CD4-positive, alpha-beta T cell (primary cell): ENCODE measurements around the gene C1orf94. TPM values are rescaled to one million over a fixed set of nuclear protein-coding genes. Genes with fewer than 3 reads are reported as not detected.

ENCODE experiments used
- ATAC-seq: fragments of 200-7000 bp; cut with Tn5 transposase; one replicate; pipeline ENCODE4 v1.10.0; 2022; ENCODE audit warnings: mild to moderate bottlenecking; ENCODE audit not compliant: poor library complexity
- CTCF ChIA-PET: fragments of 350-600 bp; sonication (Branson Sonifier 250); formaldehyde crosslinking; loops from one replicate; lab custom pipeline; 2021; ENCODE audit warnings: antibody characterized with exemption, inconsistent platforms; lab: Charles Lee
- POLR2A ChIA-PET: fragments of 350-600 bp; sonication (Branson Sonifier 250); formaldehyde crosslinking; loops from one replicate; lab custom pipeline; 2021; ENCODE audit warnings: antibody characterized with exemption, inconsistent platforms; lab: Charles Lee
- DNase-seq, 14 experiments: peaks; one replicate each; pipeline ENCODE4 v3.0.0-alpha.2; 2013 to 2020; ENCODE audit warnings: mixed read lengths in 2 of 14
- H3K27ac ChIP-seq, 2 donors: one replicate each; pipeline versions ENCODE4 v1.5.1 to v1.7.0; 2013; ENCODE audit warnings: low read length in 2 of 2, low read depth in 1 of 2, mild to moderate bottlenecking in 1 of 2
- H3K27me3 ChIP-seq, 2 experiments: 1 replicate in 1 of 2; 2 replicates in 1 of 2; pipeline versions ENCODE4 v1.6.1 to v1.7.0; 2013; ENCODE audit warnings: low read length in 2 of 2, control low read depth in 1 of 2, mild to moderate bottlenecking in 1 of 2, moderate library complexity in 1 of 2; ENCODE audit not compliant: insufficient read depth in 2 of 2, control insufficient read depth in 1 of 2
- H3K36me3 ChIP-seq: one replicate; pipeline ENCODE4 v1.6.1; 2013; ENCODE audit warnings: low read length, control low read depth; ENCODE audit not compliant: insufficient read depth
- H3K4me1 ChIP-seq: one replicate; pipeline ENCODE4 v1.6.1; 2013; ENCODE audit warnings: low read length, control low read depth; ENCODE audit not compliant: insufficient read depth
- H3K4me3 ChIP-seq: one replicate; pipeline ENCODE4 v1.5.1; 2013; ENCODE audit warnings: mild to moderate bottlenecking, low read length, moderate library complexity
- H3K9me3 ChIP-seq, 2 experiments: 1 replicate in 1 of 2; 2 replicates in 1 of 2; pipeline versions ENCODE4 v1.6.1 to v1.7.0; 2013; ENCODE audit warnings: low read length in 2 of 2, mild to moderate bottlenecking in 2 of 2, control low read depth in 1 of 2, moderate library complexity in 1 of 2; ENCODE audit not compliant: control insufficient read depth in 1 of 2, insufficient read depth in 1 of 2
- H3K27ac Mint-ChIP-seq: one replicate; pipeline ENCODE4 v1.8.0; 2020; ENCODE audit warnings: mixed read lengths
- H3K27me3 Mint-ChIP-seq: one replicate; pipeline ENCODE4 v1.8.0; 2021; ENCODE audit warnings: mixed read lengths
- H3K36me3 Mint-ChIP-seq: one replicate; pipeline ENCODE4 v1.8.0; 2021; ENCODE audit warnings: low read depth, mixed read lengths
- H3K4me1 Mint-ChIP-seq: one replicate; pipeline ENCODE4 v1.8.0; 2021; ENCODE audit warnings: low read depth, mixed read lengths
- H3K4me3 Mint-ChIP-seq: one replicate; pipeline ENCODE4 v1.8.0; 2020; ENCODE audit warnings: mild to moderate bottlenecking, mixed read lengths
- H3K9me3 Mint-ChIP-seq: one replicate; pipeline ENCODE4 v1.8.0; 2020; ENCODE audit warnings: mixed read lengths
- intact Hi-C, 2 experiments: fragments of 100-400 bp; cut with DNase I in 1 of 2; cut with micrococcal nuclease in 1 of 2; formaldehyde crosslinking; loops; one replicate each; pipeline versions ENCODE4 v1.15.1 to v1.9.0; 2023 to 2025; cut with DNase I, micrococcal nuclease
- total RNA-seq, 174 experiments: library from RNA in 2 of 174; stranded (reverse) in 2 of 174; gene quantifications; one replicate each; pipeline ENCODE4 v1.2.3 and lab custom pipeline; 2021 to 2026
- TF ChIP-seq, protein P1 (sequence below): fragments of 200-600 bp; IDR thresholded peaks from one replicate; pipeline ENCODE4 v1.8.0; 2022; ENCODE audit warnings: antibody characterized with exemption, mild to moderate bottlenecking

C1orf94 gene
- total RNA-seq, 2 experiments from 2014 or later, result not detected

- CTCF ChIA-PET, result no interaction called here
- peaks cover 2% of the 10 kb centered on the region for H3K9me3 Mint-ChIP-seq
- no peak for DNase-seq
- no peaks in the 10 kb centered on the region for H3K4me1 Mint-ChIP-seq
- Histone ChIP-seq H3K27me3 (no peaks in the 10 kb centered on the region), H3K36me3 (no peaks in the 10 kb centered on the region), H3K4me3 (no peak overlapping the region), H3K9me3 (no peaks in the 10 kb centered on the region), H3K27ac (no peak overlapping the region), H3K4me1 (no peaks in the 10 kb centered on the region)
- no peaks in the 10 kb centered on the region for H3K36me3 Mint-ChIP-seq
- intact Hi-C loops, result no loop called here
- TF ChIP-seq, protein P1, sequence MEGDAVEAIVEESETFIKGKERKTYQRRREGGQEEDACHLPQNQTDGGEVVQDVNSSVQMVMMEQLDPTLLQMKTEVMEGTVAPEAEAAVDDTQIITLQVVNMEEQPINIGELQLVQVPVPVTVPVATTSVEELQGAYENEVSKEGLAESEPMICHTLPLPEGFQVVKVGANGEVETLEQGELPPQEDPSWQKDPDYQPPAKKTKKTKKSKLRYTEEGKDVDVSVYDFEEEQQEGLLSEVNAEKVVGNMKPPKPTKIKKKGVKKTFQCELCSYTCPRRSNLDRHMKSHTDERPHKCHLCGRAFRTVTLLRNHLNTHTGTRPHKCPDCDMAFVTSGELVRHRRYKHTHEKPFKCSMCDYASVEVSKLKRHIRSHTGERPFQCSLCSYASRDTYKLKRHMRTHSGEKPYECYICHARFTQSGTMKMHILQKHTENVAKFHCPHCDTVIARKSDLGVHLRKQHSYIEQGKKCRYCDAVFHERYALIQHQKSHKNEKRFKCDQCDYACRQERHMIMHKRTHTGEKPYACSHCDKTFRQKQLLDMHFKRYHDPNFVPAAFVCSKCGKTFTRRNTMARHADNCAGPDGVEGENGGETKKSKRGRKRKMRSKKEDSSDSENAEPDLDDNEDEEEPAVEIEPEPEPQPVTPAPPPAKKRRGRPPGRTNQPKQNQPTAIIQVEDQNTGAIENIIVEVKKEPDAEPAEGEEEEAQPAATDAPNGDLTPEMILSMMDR, result no peak
- H3K4me3 Mint-ChIP-seq, result no peak overlapping the region
- H3K27ac Mint-ChIP-seq, result no peak overlapping the region
- H3K27me3 Mint-ChIP-seq, result peaks cover 21% of the 10 kb centered on the region
- POLR2A ChIA-PET, result no interaction called here
- ATAC-seq, result no peak
Measured at GRCh38 chr1:34237151-34237815, 60.6 kb downstream of the C1orf94 start.

DNA sequence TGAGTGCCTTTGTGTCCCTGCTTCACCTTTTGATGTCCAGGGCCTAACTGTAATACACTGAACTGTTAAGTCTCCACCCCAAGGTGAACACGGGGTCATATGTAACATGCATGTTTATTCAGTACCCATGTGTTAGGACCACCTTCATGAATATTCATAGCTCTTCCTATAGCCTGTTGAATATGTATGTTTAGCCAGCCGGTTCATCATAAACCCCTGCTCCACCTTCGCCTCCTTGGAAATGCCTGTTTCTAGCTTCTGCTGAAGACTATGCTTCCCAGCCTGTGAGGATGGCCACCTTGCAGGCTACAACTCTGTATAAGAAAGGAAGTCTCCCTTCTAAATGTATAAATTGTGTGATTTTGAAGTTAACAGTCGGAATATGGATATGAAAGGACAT, 69.3 kb downstream of the C1orf94 start:
- DNase-seq, result no peak
- Mint-ChIP-seq H3K4me1 (no peaks in the 10 kb centered on the region), H3K4me3 (no peak overlapping the region), H3K36me3 (no peaks in the 10 kb centered on the region), H3K27me3 (peaks cover 52% of the 10 kb centered on the region), H3K27ac (no peak overlapping the region), H3K9me3 (no peaks in the 10 kb centered on the region)
- no peak overlapping the region for H3K4me3 ChIP-seq
- no peak for ATAC-seq
- H3K27ac ChIP-seq, result no peak overlapping the region
- no peaks in the 10 kb centered on the region for H3K36me3 ChIP-seq
- POLR2A ChIA-PET, result no interaction called here
- TF ChIP-seq, protein P1, result no peak
- H3K27me3 ChIP-seq, result peaks cover 3 to 14% of the 10 kb centered on the region in 2 experiments
- H3K4me1 ChIP-seq, result no peaks in the 10 kb centered on the region
- intact Hi-C loops, result no loop called here
- CTCF ChIA-PET, result no interaction called here
- H3K9me3 ChIP-seq, result no peaks in the 10 kb centered on the region

DNA sequence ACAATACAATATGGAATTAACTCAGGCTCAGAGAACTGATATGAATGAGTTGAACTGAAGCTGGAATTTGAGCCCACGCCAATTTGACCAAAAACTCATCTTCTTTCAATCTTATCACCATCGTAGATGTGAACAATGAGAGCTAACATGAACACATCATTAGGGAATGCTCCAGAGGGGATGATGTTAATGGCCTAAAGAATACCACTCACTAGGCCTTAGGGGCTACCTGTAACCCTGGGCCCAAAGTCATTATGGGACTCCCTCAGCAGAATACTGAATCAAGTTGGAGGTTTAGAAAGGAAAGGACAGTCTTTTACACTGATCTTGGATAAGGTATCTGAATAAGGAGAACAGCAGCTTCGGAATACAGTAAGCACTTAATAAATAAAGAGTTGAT, 73.6 kb downstream of the C1orf94 start:
- POLR2A ChIA-PET, result no interaction called here
- TF ChIP-seq, protein P1, result no peak
- H3K27ac Mint-ChIP-seq, result no peak overlapping the region

More for the DNA sequence above, 73.6 kb downstream of the C1orf94 start:
- Mint-ChIP-seq H3K36me3 (no peaks in the 10 kb centered on the region), H3K9me3 (no peaks in the 10 kb centered on the region), H3K27me3 (peaks cover 41% of the 10 kb centered on the region), H3K4me1 (no peaks in the 10 kb centered on the region), H3K4me3 (no peak overlapping the region)
- H3K27ac ChIP-seq, result no peak overlapping the region
- intact Hi-C loops, result no loop called here
- no peaks in the 10 kb centered on the region for H3K9me3 ChIP-seq
- H3K4me1 ChIP-seq, result no peaks in the 10 kb centered on the region
- no peak for ATAC-seq
- CTCF ChIA-PET, result no interaction called here
- H3K36me3 ChIP-seq, result no peaks in the 10 kb centered on the region
- peaks cover under 1 to 14% of the 10 kb centered on the region in 2 experiments for H3K27me3 ChIP-seq
- H3K4me3 ChIP-seq, result no peak overlapping the region
- no peak for DNase-seq
